NCI-H345 (cell line): ENCODE results near the gene IGSF9B.
A peak's percentile ranks its signal among the peaks of the same experiment; 100 is the strongest.

ENCODE experiments used
- DNase-seq: peaks from one replicate; lab custom pipeline; 2025; lab: John Stamatoyannopoulos, UW

IGSF9B gene

GRCh38 chr11:133983660-133984316, 27.0 kb upstream of the IGSF9B start:
- DNase-seq: no peak

- DNase-seq: peak; percentile 4
Measured at GRCh38 chr11:133982876-133983275, 26.1 kb upstream of the IGSF9B start.

- no peak for DNase-seq
Measured at GRCh38 chr11:133982151-133982550, 25.4 kb upstream of the IGSF9B start.

GRCh38 chr11:133981156-133981555, 24.4 kb upstream of the IGSF9B start:
- no peak for DNase-seq

GRCh38 chr11:133980665-133981064, 23.9 kb upstream of the IGSF9B start:
- DNase-seq: no peak

GRCh38 chr11:133978794-133979193, 22.0 kb upstream of the IGSF9B start:
- no peak for DNase-seq

GRCh38 chr11:133977067-133977677, 20.4 kb upstream of the IGSF9B start:
- no peak for DNase-seq

- no peak for DNase-seq
Measured at GRCh38 chr11:133975488-133975849, 18.7 kb upstream of the IGSF9B start.

GRCh38 chr11:133974836-133975487, 18.2 kb upstream of the IGSF9B start:
- no peak for DNase-seq

GRCh38 chr11:133971881-133972280, 15.1 kb upstream of the IGSF9B start:
- DNase-seq: no peak

- DNase-seq: no peak
Measured at GRCh38 chr11:133969112-133969511, 12.3 kb upstream of the IGSF9B start.

GRCh38 chr11:133968300-133968699, 11.5 kb upstream of the IGSF9B start:
- DNase-seq: no peak

GRCh38 chr11:133967599-133968238, 11.0 kb upstream of the IGSF9B start:
- DNase-seq: no peak

- no peak for DNase-seq
Measured at GRCh38 chr11:133966921-133967598, 10.3 kb upstream of the IGSF9B start.

- no peak for DNase-seq
Measured at GRCh38 chr11:133966172-133966651, 9.4 kb upstream of the IGSF9B start.

GRCh38 chr11:133965031-133965601, 8.3 kb upstream of the IGSF9B start:
- no peak for DNase-seq

GRCh38 chr11:133964356-133964755, 7.6 kb upstream of the IGSF9B start:
- no peak for DNase-seq

- DNase-seq: no peak
Measured at GRCh38 chr11:133961890-133962289, 5.1 kb upstream of the IGSF9B start.

GRCh38 chr11:133957900-133958299, 1.1 kb upstream of the IGSF9B start:
- no peak for DNase-seq

GRCh38 chr11:133955945-133956421, 785 bp downstream of the IGSF9B start:
- no peak for DNase-seq

GRCh38 chr11:133955081-133955891, 1.5 kb downstream of the IGSF9B start:
- DNase-seq: no peak
